ENCODE results near the gene OR7C1.
"Not testable (repeated sequence)": the region's sequence is repeated elsewhere in the genome, so short reads cannot be mapped to it uniquely, and the experiment has no call there.

The OR7C1 gene

DNA sequence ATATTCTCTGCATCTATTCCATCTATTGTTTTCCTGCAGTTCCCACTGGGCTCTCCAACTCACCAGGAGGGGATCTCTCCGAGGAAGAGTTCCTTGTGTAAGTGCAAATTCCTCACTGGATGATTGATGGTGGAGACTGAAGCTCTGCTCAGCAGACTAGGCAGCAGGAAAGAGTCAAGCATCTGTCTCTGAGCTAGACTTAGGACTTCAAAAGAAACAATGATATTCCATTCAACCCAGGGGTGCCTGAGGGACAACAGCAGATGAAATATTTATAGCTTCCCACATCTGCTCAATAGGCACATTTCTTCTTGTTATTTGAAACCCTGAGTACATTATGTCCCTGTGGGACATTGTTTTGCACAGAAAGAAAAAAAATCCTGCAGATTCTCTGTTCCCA lies at the start of gene OR7C1, which contains the start of gene OR7A5:
Gene OR7C1 (minus strand): TSS at position 175 of the 400 bp plus-strand sequence. CDS start 35,049 bp downstream, outside the sequence.
Gene OR7A5 (minus strand): TSS at position 175 of the 400 bp plus-strand sequence. CDS start 6,944 bp downstream, outside the sequence.
- DNase-seq (ENCODE audit: low spot score), result no peak

DNA sequence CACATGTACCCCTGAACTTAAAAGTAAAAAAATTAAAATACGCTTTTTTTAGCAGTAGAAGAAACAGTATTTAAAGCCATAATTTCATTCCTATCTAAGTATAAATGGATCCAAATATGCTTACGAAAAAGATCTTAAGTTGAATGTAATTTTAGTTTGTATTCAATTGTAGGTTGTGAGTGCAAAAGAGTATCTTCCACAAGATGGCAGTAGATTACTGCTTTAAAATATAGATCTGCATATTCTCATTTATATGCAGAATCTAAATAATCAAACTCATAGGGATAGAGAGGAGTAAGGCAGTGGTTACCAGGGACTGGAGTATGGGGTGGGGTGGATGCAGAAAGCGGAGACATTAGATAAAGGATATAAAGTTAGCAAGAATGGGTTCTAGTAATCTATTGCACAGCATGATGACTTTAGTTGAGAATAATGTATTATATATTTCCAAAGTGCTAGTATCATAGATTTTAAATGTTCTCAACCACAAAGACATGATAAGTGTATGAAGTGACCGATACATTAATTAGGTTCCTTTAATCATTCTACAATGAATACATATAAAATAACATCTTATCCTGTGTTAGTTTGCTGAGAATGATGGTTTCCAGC lies 36.7 kb upstream of the OR7C1 start:
- peak; percentile 8 for DNase-seq (ENCODE audit: low spot score)

DNA sequence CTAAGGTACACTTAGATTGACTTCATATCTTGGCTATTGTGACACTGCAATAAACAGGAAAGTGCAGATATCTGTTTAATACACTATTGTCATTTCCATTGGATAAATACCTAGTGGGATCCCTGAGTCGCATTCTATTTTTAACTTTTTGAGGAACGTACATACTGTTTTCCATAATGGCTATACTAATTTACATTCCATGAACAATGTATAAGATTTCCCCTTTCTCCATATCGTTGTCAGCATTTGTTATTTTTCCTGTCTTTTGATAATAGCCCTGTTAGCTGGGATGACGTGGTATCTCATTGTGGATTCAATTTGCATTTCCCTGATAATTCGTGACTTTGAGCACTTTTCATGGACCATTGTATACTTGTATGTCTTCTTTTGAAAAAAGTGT lies 33.5 kb upstream of the OR7C1 start:
- no peak for DNase-seq (ENCODE audit: low spot score)

DNA sequence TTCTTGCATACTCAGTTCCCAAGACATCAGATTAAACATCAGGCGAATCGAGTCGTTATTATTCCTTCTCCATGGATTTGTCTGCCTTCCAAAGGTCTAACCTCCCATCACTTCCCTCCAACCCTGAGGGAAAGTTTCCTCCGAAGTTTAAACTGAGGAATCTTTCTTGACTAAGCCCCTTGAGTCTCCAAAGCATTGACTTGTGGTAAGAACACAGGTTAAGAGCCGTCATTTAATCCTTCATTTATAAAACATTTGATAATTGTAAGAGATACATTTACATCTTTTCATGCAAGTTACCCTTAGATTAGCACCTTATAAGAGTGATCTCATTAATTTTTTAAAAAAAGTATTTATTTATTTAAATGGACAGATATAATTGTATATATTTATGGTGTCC lies 13.8 kb upstream of the OR7C1 start, which contains the start of gene OR7A10:
Gene OR7A10 (minus strand): TSS at position 101 of the 400 bp plus-strand sequence. CDS start 7,045 bp downstream, outside the sequence.
- no peak for DNase-seq (ENCODE audit: low spot score)

DNA sequence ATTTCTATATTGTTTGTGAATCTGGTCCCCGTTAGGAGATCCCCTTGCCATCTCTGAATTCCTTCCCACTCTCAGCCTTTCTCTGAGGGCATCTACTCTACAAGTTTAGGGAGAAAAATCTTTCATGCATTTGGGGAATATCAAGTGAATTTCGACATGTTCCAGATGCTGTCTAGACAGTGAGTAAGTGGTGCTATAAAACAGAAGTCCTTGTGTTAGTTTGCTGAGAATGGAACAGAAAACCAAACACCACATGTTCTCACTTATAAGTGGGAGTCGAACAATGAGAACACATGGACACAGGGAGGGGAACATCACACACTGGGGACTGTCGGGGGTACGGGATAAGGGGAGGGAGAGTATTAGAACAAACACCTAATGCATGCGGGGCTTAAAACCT lies 8.6 kb upstream of the OR7C1 start:
- DNase-seq (ENCODE audit: low spot score), result no peak

DNA sequence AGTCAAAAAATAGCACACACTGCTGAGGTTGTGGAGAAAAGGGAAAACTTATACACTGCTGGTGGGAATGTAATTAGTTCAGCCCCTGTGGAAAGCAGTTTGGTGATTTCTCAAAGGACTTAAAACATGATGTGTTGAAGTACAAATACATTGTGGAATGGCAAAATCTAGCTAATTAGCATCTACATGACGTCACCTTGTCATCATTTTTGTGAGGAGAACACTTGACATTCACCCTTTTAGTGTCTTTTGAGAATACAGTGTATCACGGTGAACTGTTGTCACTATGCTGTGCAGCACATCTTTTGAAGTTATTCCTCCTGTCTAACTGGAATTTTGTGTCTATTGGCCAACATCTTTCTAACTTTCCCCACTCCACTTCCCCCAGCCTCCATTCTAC lies 8.2 kb upstream of the OR7C1 start:
- DNase-seq (ENCODE audit: low spot score), result no peak

DNA sequence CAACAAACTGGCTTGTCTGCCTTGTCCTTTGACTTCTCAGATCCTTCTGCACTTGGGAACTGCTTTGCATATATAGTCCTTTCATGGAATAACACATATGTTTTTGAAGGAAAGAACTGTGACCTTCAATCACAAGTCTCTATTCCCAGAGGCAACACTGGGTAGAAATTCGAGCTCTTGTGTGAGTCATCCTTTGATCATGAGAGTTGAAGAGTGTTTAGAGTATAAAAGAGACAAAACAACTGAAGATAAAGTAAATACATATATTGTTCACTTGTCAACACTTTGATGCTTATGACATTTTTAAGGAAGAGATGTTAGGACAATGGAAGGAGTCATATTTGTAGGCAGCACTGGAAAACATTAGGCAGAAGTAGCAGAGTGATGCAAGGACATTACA lies 5.2 kb upstream of the OR7C1 start:
- no peak for DNase-seq (ENCODE audit: low spot score)

DNA sequence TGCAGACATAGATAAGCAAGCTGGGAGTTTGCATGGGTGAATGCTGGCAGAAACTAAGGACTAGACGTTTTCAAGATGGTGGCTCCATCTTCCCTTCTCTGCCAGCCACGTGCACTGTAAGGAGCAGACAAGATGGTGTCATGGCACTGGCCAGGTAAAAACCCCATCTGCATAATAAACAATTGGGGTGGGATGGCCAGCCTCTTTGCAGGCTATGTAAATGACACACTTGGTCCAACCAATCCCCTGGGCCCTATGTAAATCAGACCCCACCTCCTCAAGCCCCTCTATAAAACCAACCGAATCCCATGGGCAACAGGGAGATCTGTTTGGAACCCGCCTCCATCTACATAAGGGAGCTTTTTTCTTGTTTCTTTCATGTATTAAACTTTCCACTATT lies 2.4 kb upstream of the OR7C1 start:
- no peak for DNase-seq (ENCODE audit: low spot score)

DNA sequence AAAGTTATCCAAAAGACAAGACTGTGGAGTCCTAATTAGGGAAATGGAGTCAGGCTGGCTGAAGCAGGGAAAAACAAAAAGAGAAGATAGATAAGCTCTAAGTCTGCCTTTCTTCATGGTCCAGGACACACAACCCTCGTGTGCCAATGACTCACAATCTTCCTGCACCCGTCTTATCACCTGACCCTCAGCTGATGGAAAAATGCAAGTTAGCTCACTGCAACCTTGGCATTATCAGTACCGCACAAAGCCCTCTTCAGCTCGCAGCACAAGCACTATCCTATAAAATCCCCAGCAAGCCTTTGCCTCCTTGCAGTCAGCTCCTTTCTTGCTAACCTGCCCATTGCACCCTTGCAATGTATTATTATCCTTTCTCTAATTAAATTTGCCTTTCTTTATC lies 4.3 kb downstream of the OR7C1 start:
- no peak for DNase-seq (ENCODE audit: low spot score)

DNA sequence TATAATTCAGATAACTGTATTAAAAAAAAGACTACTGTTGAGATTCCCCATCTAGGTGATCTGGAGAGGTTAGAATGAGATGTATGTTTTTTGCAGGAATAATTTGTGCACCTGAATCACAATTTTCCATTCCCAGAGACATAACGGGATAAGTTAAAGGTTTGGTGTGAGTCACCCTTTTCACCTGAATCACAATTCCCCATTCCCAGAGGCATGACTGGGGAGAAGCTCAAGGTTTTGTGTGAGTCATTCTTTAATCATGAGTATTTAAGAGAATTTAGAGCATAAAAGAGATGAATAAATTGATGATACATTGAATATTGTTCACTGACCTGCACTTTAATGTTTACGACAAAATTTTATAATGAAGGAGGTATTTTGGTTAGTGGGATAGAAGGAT lies 9.0 kb downstream of the OR7C1 start:
- DNase-seq (ENCODE audit: low spot score), result no peak

DNA sequence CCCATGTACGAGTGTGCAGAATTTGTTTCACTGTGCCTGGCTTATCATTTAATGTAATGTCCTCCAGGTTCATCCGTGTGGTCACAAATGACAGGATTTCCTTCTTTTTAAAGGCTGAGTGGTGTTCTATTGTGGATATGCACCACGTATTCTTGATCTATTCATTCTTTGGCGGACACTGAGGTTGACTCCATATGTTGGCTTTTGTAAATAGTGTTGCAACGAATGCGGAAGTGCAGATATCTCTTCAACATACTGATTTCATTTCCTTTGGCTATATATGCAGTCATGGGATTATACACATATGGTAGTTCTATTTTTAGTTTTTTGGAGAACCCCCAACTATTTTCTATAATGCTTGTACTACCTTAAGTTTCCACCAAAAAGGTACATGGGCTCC lies 13.0 kb downstream of the OR7C1 start:
- DNase-seq (ENCODE audit: low spot score), result no peak

DNA sequence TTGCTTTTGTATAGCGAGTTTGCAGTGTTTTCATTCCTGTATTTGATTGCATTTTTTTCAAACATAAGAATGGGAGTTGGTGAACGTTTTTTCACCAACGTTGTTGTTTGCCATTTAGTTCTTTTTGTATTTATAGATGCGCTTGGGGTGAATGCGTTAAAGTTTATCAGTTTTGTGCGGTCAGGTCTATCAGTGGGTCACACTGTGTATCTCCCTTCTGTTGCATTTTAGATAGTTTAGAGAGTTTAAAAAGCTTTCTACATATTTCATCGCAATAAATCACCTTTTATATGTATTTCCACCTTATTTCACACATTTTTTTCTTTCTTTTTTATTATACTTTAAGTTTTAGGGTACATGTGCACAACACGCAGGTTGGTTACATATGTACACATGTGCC lies 16.4 kb downstream of the OR7C1 start:
- DNase-seq (ENCODE audit: low spot score), result no peak

DNA sequence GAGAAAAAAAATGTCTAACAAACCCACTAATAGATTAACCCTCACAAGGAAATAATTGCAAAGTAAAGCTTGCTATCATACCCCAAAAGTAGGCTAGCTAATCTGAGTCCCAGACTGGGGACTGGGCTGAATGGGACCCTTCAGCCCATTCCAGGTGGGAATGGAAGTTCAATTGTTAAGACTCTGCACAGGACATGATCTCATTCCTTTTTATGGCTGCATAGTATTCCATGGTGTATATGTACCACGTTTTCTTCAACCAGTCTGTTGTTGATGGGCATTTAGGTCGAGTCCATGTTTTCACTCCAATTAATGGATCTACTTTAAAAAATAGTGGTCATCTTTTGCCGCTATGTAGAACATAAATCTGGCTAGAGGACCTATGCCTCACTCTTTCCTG lies 17.9 kb downstream of the OR7C1 start:
- no peak for DNase-seq (ENCODE audit: low spot score)

DNA sequence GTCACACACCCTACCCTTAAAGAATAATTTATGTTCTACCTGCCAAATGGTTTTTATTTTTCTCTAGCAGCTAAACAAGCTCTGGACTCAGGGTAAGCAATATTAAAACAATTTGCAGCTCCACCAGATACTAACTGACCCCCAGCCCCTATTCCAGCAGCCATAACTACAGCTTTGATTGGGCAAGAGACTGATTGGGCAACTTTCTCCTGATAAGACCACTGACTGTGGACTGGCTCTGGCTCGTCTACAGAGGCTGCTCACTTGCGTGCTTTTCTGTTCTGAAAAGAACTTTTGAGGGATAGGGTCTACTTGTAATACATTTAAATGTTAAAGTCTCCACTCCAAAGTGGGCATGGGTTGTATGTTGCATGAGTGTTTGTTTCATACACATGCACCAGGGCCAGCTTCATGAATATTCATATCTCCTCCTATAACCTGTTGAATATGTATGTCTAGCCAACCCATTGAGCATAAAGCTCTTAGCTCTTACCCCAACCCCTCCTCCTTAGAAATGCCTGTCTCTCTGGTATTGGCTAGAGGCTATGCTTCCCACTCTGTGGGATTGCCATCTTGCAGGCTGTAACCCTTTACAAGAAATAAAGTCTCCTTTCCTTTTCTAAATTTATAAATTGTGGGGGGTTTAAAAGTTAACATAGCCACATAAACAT lies 19.9 kb downstream of the OR7C1 start:
- no peak for DNase-seq (ENCODE audit: low spot score)

DNA sequence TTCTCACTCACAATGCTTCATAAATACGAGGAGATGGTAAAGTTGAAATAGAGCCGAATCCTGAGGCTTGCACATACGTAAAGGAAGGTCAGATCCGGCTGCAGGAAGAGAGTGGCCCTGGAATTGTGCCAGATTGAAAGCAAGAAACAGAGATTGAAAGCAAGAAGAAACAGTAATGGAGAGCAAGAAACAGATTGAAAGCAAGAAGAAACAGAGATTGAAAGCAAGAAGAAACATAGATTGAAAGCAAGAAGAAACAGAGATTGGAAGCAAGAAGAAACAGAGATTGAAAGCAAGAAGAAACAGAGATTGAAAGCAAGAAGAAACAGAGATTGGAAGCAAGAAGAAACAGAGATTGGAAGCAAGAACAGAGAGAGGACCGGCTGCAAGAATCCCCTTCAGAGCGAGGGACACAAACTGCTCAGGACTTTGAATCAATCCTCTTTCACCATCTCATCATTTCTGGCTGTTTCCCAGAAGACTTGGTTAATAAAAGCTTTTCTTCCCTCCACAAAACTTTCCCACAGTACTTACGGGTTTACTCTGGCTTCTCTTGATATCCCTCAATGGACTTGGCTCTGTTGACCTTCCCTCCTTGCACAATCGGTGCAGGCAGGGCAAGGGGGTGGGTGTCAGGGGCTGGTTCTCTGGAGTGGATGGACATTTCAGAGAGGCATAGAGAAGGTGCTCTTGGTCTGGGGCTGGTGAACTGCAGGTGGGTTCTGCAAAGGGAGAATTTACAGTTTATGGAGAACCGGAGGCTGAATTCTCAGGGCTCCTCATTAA lies 25.5 kb downstream of the OR7C1 start:
- no peak for DNase-seq (ENCODE audit: low spot score)

DNA sequence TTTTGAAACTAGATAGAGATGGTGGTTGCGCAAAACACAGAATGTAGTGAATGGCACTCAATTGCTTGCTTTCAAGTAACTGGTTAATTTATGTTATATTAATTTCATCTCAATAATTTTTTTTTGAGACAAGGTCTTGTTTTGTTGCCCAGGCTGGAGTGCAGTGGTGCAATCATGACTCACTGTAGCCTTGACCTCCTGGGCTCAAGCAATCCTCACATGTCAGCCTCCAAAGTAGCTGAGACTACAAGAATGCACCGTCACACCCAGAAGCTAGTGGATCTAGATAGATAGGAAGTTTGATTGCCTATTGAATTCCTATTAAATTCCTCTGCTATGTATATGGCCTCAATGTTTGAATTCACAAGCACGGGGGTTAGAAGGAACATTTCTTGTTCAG lies 30.2 kb downstream of the OR7C1 start:
- no peak for DNase-seq (ENCODE audit: low spot score)

DNA sequence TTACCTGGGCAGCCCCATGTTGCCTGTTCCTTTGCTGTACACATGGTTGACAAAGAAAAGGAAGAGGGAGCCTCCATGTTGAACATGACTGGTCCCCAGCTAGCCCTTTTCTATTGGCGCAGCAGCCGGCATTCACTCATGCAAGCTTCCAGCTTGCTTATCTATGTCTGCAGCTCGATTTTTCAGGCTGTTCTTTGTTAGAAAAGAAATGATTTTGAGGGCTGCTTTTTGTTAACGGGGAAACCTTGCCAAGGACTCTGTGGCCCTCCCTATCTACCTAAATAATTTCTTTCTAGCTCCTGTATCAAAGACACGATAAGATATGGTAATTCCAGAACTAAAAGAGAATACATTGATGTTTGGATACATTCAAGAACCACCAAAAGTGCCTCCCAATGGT lies 36.2 kb downstream of the OR7C1 start:
- no peak for DNase-seq (ENCODE audit: low spot score)

DNA sequence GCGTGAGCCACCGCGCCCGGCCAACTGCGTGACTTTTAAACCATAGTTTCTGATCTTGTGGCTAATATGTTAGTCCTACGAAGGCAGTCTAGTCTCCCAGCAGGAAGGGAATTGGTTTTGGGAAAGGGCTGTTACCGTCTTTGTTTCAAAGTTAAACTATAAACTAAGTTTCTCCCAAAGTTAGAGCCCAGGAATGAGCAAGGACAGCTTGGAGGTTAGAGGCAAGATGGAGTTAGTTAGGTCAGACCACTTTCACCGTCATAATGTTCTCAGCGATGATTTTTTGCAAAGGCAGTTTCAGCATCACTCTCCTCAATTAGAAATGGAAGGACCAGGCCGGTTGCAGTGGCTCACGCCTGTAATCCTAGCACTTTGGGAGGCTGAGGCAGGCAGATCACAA lies 39.0 kb downstream of the OR7C1 start:
- no peak for DNase-seq (ENCODE audit: low spot score)

DNA sequence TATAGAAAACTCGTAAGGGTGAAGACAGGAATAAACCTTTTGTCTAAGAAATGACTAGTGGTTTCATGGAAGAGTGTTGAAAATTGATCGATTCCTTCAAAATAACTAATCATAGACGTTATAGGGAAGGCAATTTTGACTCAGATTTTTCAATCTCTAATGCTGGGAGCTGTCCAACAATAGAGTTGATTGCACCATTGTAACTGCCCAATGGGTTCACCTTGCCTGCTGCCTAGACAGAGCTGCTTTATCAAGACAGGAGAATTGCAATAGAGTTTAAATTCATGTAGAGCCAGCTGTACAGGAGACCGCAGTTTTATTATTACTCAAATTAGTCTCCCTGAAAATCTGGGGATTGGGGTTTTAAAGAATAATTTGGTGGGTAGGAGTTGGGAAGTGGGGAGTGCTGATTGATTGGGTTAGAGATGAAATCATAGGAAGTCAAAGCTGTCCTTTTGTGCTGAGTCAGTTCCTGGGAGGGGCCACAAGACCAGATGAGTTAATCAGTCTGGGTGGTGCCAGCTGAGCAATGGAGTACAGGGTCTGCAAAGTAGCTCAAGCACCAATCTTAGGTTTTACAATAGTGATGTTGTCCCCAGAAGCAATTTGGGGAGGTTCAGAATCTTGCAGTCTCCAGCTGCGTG lies 39.8 kb downstream of the OR7C1 start:
- DNase-seq (ENCODE audit: low spot score), result no peak

DNA sequence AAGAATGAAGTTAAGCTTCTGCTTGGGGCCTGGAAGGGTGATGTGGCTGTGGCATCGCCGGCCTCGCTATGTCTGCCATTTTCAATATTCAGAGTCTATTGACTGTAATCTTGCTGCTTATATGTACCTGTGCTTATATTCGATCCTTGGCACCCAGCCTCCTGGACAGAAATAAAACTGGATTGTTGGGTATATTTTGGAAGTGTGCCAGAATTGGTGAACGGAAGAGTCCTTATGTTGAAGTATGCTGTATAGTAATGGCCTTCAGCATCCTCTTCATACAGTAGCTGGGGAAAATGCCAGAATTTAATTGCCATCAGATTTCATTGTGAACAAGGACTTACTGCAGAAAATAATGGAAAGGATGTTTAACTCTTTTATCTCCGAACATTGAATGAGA lies 42.7 kb downstream of the OR7C1 start:
- not testable (repeated sequence) for DNase-seq (ENCODE audit: low spot score)

DNA sequence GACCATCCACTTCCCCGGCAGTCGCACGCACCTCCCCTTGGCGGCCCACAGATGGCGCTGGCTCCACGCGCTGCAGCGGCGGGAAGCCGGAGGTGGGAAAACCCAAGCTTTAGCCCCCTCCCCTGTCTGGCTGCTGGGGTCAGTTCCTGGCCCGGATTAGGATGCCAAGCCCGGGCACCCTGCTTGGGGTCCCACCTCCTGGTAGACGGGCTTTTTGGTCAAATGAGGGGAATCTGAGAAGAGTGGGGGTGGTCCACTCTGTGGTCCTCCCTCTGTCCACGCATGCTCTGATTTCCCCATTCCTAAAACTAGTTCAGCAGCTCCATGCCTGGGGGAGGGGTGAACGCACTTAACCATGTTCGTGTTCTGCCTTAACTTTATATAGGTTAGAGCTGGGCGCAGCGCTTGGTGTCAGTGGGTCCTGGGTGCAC lies 48.5 kb downstream of the OR7C1 start:
- DNase-seq (ENCODE audit: low spot score), result no peak

DNA sequence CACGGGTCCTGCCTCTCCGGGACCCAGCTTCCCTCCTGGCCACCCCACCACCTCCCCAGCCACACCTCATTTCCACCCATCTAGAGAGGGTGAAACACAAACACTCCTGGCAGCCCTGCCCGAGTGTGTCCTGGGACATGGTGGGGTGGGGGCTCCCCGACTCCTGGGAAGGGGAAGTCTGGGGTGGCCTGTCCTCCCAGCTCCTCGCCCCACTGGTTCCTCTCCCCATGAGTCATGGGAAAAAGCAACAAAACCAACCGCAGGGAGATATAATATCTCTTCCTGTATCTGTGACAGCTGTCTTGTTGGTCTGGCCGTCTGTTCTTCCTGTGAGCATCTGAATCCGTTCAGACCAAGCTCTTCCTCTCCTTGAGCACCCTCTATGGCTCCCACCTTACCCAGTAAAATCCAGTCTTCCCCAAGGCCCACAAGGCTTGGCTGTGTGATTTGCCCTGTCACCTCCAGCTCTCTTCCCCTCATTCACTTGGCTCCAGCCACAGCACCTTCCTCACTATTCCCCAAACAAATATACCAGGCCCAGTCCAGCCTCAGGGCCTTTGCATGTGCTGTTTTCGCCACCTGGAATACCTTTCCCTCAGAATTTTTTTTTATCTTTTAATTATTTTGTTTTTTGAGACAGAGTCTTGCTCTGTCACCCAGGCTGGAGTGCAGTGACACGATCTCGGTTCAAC lies 49.7 kb downstream of the OR7C1 start:
- not testable (repeated sequence) for DNase-seq (ENCODE audit: low spot score)
